ENCODE results near the gene BANF2.
"Not testable (repeated sequence)": the region's sequence is repeated elsewhere in the genome, so short reads cannot be mapped to it uniquely, and the experiment has no call there.

BANF2 gene

DNA sequence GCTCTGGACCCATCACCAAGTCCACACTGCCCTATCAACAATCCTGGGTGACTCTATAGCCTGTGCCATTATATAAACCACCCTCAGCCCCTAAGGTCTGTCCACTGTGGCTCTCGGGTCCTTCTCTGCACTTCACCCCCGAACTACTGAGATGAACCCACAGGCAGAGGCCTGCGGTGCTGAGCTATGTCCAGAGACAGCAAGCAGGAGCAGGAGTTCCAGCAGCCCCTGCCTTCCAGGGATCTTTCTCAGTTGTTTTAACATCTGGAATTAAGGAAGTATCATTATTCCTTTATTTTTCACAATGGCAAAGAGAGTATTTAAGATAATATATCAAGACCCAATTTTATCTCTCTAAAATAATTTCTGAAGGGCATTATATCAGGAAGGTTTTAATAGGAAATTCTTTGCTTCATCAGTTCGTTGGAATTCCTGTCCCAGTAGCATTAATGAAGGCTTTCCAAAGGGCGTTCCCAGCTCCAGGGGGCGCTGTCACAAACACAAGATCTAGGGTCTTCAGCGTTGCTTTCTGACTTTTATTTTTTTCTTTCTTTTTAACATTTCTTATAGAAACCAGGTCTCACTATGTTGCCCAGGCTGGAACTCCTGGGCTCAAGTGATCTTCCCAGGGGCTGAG, 45.0 kb upstream of the BANF2 start:
- TF ChIP-seq, protein P1, sequence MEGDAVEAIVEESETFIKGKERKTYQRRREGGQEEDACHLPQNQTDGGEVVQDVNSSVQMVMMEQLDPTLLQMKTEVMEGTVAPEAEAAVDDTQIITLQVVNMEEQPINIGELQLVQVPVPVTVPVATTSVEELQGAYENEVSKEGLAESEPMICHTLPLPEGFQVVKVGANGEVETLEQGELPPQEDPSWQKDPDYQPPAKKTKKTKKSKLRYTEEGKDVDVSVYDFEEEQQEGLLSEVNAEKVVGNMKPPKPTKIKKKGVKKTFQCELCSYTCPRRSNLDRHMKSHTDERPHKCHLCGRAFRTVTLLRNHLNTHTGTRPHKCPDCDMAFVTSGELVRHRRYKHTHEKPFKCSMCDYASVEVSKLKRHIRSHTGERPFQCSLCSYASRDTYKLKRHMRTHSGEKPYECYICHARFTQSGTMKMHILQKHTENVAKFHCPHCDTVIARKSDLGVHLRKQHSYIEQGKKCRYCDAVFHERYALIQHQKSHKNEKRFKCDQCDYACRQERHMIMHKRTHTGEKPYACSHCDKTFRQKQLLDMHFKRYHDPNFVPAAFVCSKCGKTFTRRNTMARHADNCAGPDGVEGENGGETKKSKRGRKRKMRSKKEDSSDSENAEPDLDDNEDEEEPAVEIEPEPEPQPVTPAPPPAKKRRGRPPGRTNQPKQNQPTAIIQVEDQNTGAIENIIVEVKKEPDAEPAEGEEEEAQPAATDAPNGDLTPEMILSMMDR (conservative IDR thresholded peaks at IDR 0.05; ENCODE audit: low read length) = peak; percentile 66
- no peak for DNase-seq (ENCODE audit: low read depth)
- H3K4me3 ChIP-seq (ENCODE audit: low read length) = no peak overlapping the region

GRCh38 chr20:17655286-17655651, 44.5 kb upstream of the BANF2 start:
- DNase-seq (ENCODE audit: low read depth) = peak; percentile 54
- TF ChIP-seq, protein P1 (conservative IDR thresholded peaks at IDR 0.05; ENCODE audit: low read length) = no peak
- H3K4me3 ChIP-seq (ENCODE audit: low read length) = no peak overlapping the region

- DNase-seq (ENCODE audit: low read depth) = peak; percentile 61
- TF ChIP-seq, protein P1 (conservative IDR thresholded peaks at IDR 0.05; ENCODE audit: low read length) = no peak
- no peak overlapping the region for H3K4me3 ChIP-seq (ENCODE audit: low read length)
Measured at GRCh38 chr20:17655865-17656479, 43.8 kb upstream of the BANF2 start.

- TF ChIP-seq, protein P1 (conservative IDR thresholded peaks at IDR 0.05; ENCODE audit: low read length) = no peak
- DNase-seq (ENCODE audit: low read depth) = no peak
- H3K4me3 ChIP-seq (ENCODE audit: low read length) = no peak overlapping the region
Measured at GRCh38 chr20:17657079-17657825, 42.5 kb upstream of the BANF2 start.

- TF ChIP-seq, protein P1 (conservative IDR thresholded peaks at IDR 0.05; ENCODE audit: low read length) = no peak
Measured at GRCh38 chr20:17657898-17658647, 41.7 kb upstream of the BANF2 start.

DNA sequence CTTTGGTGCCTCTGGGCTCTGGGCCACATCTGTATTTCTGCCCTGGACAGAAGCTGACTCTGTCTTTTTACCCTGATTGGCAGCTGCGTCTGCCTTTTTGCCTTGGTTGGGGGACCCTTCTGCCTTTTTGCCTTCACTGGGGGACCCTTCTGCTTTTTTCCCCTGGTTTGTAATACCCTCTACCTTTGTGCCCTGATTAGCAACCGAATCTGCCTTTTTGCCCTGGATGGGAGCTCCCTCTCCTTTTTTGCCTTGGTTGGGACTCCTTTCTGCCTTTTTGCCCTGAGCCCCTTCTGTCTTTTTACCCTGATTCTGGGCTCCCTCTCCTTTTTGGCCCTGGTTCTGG, 41.1 kb upstream of the BANF2 start:
- TF ChIP-seq, protein P1 (conservative IDR thresholded peaks at IDR 0.05; ENCODE audit: low read length) = no peak
- H3K4me3 ChIP-seq (ENCODE audit: low read length) = no peak overlapping the region
- no peak for DNase-seq (ENCODE audit: low read depth)

More at GRCh38 chr20:17657898-17658647, 41.7 kb upstream of the BANF2 start:
- H3K4me3 ChIP-seq (ENCODE audit: low read length) = no peak overlapping the region
- DNase-seq (ENCODE audit: low read depth) = no peak

GRCh38 chr20:17659344-17659743, 40.4 kb upstream of the BANF2 start:
- not testable (repeated sequence) for H3K4me3 ChIP-seq (ENCODE audit: low read length); DNase-seq (ENCODE audit: low read depth)

Measured in AG10803 (cell line).